ENCODE results near the gene ZSCAN9. TPM values are rescaled to one million over a fixed set of nuclear protein-coding genes. Genes with fewer than 3 reads are reported as not detected.
A peak's percentile ranks its signal among the peaks of the same experiment; 100 is the strongest.

The ZSCAN9 gene
- total and polyA plus RNA-seq, 2 donors (not counting 3 experiments of a cell fraction or from before 2014, with no cell fraction given), result 11.7 to 18.0 TPM

- dilution Hi-C loops (cut with MboI; ENCODE audit: extremely low pct_ligation_motif_present, low sequenced_read_pairs), result no loop called here
- peak within 1 kb of the TSS; percentile 95 for H2AFZ ChIP-seq (ENCODE audit: low read depth, low read length)
- TF ChIP-seq POLR2A (IDR thresholded peaks at IDR 0.05; ENCODE audit: low read depth, low read length), result peak; percentile 15
- TF ChIP-seq JUN (IDR thresholded peaks at IDR 0.05; ENCODE audit: borderline replicate concordance, insufficient read depth, insufficient read length, low read depth), result no peak
- no peaks in the 10 kb centered on the region for H3K9me3 ChIP-seq (replicated peaks; ENCODE audit: control insufficient read depth, insufficient read depth, low read length)
- peaks cover 4% of the 10 kb centered on the region for H3K4me1 ChIP-seq (ENCODE audit: control insufficient read depth, extremely low read depth, insufficient read depth, low read length)
- FAIRE-seq (peak; percentile 47), DNase-seq (ENCODE audit: low read depth, low spot score) (peak; percentile 46)
- CTCF ChIA-PET, result interaction anchor here (1.8 kb wide), 1 partner anchor 97 kb away, joined by 7 read pairs; no protein-coding TSS in a partner anchor
- POLR2A ChIA-PET, result no interaction called here
- peaks cover 3 to 8% of the 10 kb centered on the region in 2 experiments for H3K27me3 ChIP-seq (ENCODE audit: control insufficient read depth in 2 of 2, insufficient read depth in 2 of 2, low read length in 2 of 2)
- H3K4me3 ChIP-seq (replicated peaks in 1 of 3; ENCODE audit: insufficient read depth in 1 of 3, low read depth in 1 of 3, low read length in 3 of 3), result peak within 1 kb of the TSS in 2 of 3 experiments; percentile 23 to 42
- H3K9ac ChIP-seq (replicated peaks; ENCODE audit: extremely low read depth, insufficient read depth, low read length), result no peak within 1 kb of the TSS
- H3K79me2 ChIP-seq (ENCODE audit: control insufficient read depth, insufficient read depth, low read length), result no peaks in the 10 kb centered on the region
- intact Hi-C loops (cut with micrococcal nuclease), result no loop called here
- H3K9me1 ChIP-seq (replicated peaks; ENCODE audit: control insufficient read depth, extremely low read depth, insufficient read depth, low read length), result no peaks in the 10 kb centered on the region
- no peak within 1 kb of the TSS for H3K27ac ChIP-seq (ENCODE audit: insufficient read depth, low read depth, low read length)
- H4K20me1 ChIP-seq (replicated peaks; ENCODE audit: control insufficient read depth, extremely low read depth, insufficient read depth, low read length), result no peaks in the 10 kb centered on the region
- H3K4me2 ChIP-seq (ENCODE audit: insufficient read depth, low read length), result peak within 1 kb of the TSS; percentile 69
- TSS peak; percentile 82 for BruUV-seq (replicated peaks)
- no peaks in the 10 kb centered on the region for H3K36me3 ChIP-seq (ENCODE audit: control insufficient read depth in 2 of 2, extremely low read depth in 1 of 2, insufficient read depth in 2 of 2, low read length in 2 of 2)
These were observed 34.1 kb downstream of the ZSCAN9 start, which contains the start of gene NKAPL for GRCh38 chr6:28258877-28259777. Gene NKAPL (plus strand): TSS chr6:28259297. CDS start chr6:28259372, 75 bp downstream.

- FAIRE-seq (no peak), DNase-seq (ENCODE audit: low read depth, low spot score) (no peak)
- H3K9me3 ChIP-seq (replicated peaks; ENCODE audit: control insufficient read depth, insufficient read depth, low read length), result no peaks in the 10 kb centered on the region
- H3K9ac ChIP-seq (replicated peaks; ENCODE audit: extremely low read depth, insufficient read depth, low read length), result no peak overlapping the region
- POLR2A ChIA-PET, result no interaction called here
- H3K4me2 ChIP-seq (ENCODE audit: insufficient read depth, low read length), result no peak overlapping the region
- intact Hi-C loops (cut with micrococcal nuclease), result no loop called here
- no peaks in the 10 kb centered on the region for H4K20me1 ChIP-seq (replicated peaks; ENCODE audit: control insufficient read depth, extremely low read depth, insufficient read depth, low read length)
- H3K9me1 ChIP-seq (replicated peaks; ENCODE audit: control insufficient read depth, extremely low read depth, insufficient read depth, low read length), result peaks cover 2% of the 10 kb centered on the region
- no TSS peak for BruUV-seq (replicated peaks)
- CTCF ChIA-PET, result interaction anchor here (1.4 to 1.9 kb wide), 5 partner anchors 11 to 92 kb away, joined by 3 to 6 read pairs (median 4); partner anchors contain the start of genes ZKSCAN4 and ZSCAN31
- H2AFZ ChIP-seq (ENCODE audit: low read depth, low read length), result no peak overlapping the region
- dilution Hi-C loops (cut with MboI; ENCODE audit: extremely low pct_ligation_motif_present, low sequenced_read_pairs), result no loop called here
- peaks cover 10% of the 10 kb centered on the region for H3K79me2 ChIP-seq (ENCODE audit: control insufficient read depth, insufficient read depth, low read length)
- H3K27me3 ChIP-seq (ENCODE audit: control insufficient read depth in 2 of 2, insufficient read depth in 2 of 2, low read length in 2 of 2), result peaks cover 3 to 9% of the 10 kb centered on the region in 2 experiments
- TF ChIP-seq GATA2 (IDR thresholded peaks at IDR 0.05; ENCODE audit: insufficient read depth, insufficient read length, low read depth, low read length) (no peak), EZH2 (IDR thresholded peaks at IDR 0.05; ENCODE audit: borderline replicate concordance, low read depth, low read length, severe bottlenecking) (no peak), POLR2A (IDR thresholded peaks at IDR 0.05; ENCODE audit: low read depth, low read length) (no peak), JUN (IDR thresholded peaks at IDR 0.05; ENCODE audit: borderline replicate concordance, insufficient read depth, insufficient read length, low read depth) (no peak), MYC (IDR thresholded peaks at IDR 0.05; ENCODE audit: low read depth, low read length) (no peak), MAX (IDR thresholded peaks at IDR 0.05; ENCODE audit: insufficient read depth, insufficient read length) (no peak), FOS (IDR thresholded peaks at IDR 0.05; ENCODE audit: borderline replicate concordance, insufficient read depth, low read length) (no peak), POLR2AphosphoS5 (IDR thresholded peaks at IDR 0.05; ENCODE audit: insufficient read depth, low read depth, low read length) (no peak)
- H3K36me3 ChIP-seq (ENCODE audit: control insufficient read depth in 2 of 2, extremely low read depth in 1 of 2, insufficient read depth in 2 of 2, low read length in 2 of 2), result no peaks in the 10 kb centered on the region
- peaks cover 26% of the 10 kb centered on the region for H3K4me1 ChIP-seq (ENCODE audit: control insufficient read depth, extremely low read depth, insufficient read depth, low read length)
- no peak overlapping the region for H3K27ac ChIP-seq (ENCODE audit: insufficient read depth, low read depth, low read length)
- no peak overlapping the region for H3K4me3 ChIP-seq (replicated peaks in 1 of 3; ENCODE audit: insufficient read depth in 1 of 3, low read depth in 1 of 3, low read length in 3 of 3)
These were observed 38.8 kb downstream of the ZSCAN9 start for GRCh38 chr6:28263922-28264321.
